ENCODE measurements around the gene PARP15.

GRCh38 chr3:122642935-122643334 lies 65.5 kb downstream of the PARP15 start:
- TF ChIP-seq CTCF (IDR thresholded peaks at IDR 0.05): no peak
- no peak for TF ChIP-seq POLR2AphosphoS5 (IDR thresholded peaks at IDR 0.05)

Measured in esophagus muscularis mucosa (tissue), 3 donors.